K562 (cell line): ENCODE data around the gene STK11. TPM values are rescaled to one million over a fixed set of nuclear protein-coding genes. Genes with fewer than 3 reads are reported as not detected.
A peak's percentile ranks its signal among the peaks of the same experiment; 100 is the strongest.

ENCODE experiments used
- BRF1 ChIP-seq: IDR thresholded peaks from 3 replicates; pipeline ENCODE4 v1.6.1; 2011; ENCODE audit warnings: borderline replicate concordance, mild to moderate bottlenecking; ENCODE audit not compliant: insufficient read length; ENCODE audit errors: extremely low read depth
- CEBPZ ChIP-seq: fragments of 150-350 bp; IDR thresholded peaks from 2 replicates; pipeline ENCODE4 v1.6.1; 2014; ENCODE audit warnings: low read depth, mild to moderate bottlenecking, low read length, borderline replicate concordance
- CREBBP ChIP-seq: IDR thresholded peaks from one replicate; pipeline ENCODE4 v1.6.1; 2012; ENCODE audit warnings: low read depth, mild to moderate bottlenecking, control low read depth, inconsistent platforms, low read length
- HCFC1 ChIP-seq: IDR thresholded peaks from 2 replicates; pipeline ENCODE4 v1.6.1; 2012; ENCODE audit warnings: low read depth, low read length, improper control_type of control experiment
- HMG20A ChIP-seq: fragments of 450-650 bp; formaldehyde crosslinking; conservative IDR thresholded peaks from 2 replicates; pipeline ENCODE4 v1.4.0; 2020; ENCODE audit warnings: mild to moderate bottlenecking, mixed read lengths
- KAT2B ChIP-seq: IDR thresholded peaks from one replicate; pipeline ENCODE4 v1.6.1; 2012; ENCODE audit warnings: low read depth, mild to moderate bottlenecking, control low read depth, inconsistent platforms, low read length, moderate library complexity
- MTF1 ChIP-seq: fragments of 250-450 bp; sonication (Bioruptor Pico); IDR thresholded peaks from 2 replicates; pipeline ENCODE4 v1.9.0; 2021; ENCODE audit warnings: moderate library complexity, mild to moderate bottlenecking, inconsistent platforms, borderline replicate concordance
- NR1H2 ChIP-seq: sonication (generic); formaldehyde crosslinking; IDR thresholded peaks from 2 replicates; pipeline ENCODE4 v1.4.0; 2020; ENCODE audit warnings: mild to moderate bottlenecking, missing genetic modification reagents
- RREB1 ChIP-seq: fragments of 250-450 bp; sonication (Bioruptor Pico); IDR thresholded peaks from 2 replicates; pipeline ENCODE4 v1.4.0; 2020
- SMARCB1 ChIP-seq: IDR thresholded peaks from 2 replicates; pipeline ENCODE4 v1.6.1; 2011; ENCODE audit warnings: improper control_type of control experiment, low read depth; ENCODE audit not compliant: insufficient read length
- SMARCC2 ChIP-seq: fragments of 450-650 bp; IDR thresholded peaks from 2 replicates; pipeline ENCODE4 v1.6.1; 2017; ENCODE audit warnings: antibody characterized with exemption, moderate library complexity, mild to moderate bottlenecking, low read depth
- SOX6 ChIP-seq: fragments of 450-650 bp; IDR thresholded peaks from 2 replicates; pipeline ENCODE4 v1.6.1; 2014; ENCODE audit warnings: mild to moderate bottlenecking
- ZFP30 ChIP-seq: fragments of 250-450 bp; sonication (Bioruptor Pico); IDR thresholded peaks from 2 replicates; pipeline ENCODE4 v1.8.0; 2022; ENCODE audit warnings: moderate library complexity, mild to moderate bottlenecking, inconsistent platforms, borderline replicate concordance
- ZNF347 ChIP-seq: fragments of 450-650 bp; formaldehyde crosslinking; IDR thresholded peaks from 2 replicates; pipeline ENCODE4 v1.4.0; 2020; ENCODE audit warnings: low read depth, mild to moderate bottlenecking, moderate library complexity
- ZNF445 ChIP-seq: fragments of 250-450 bp; sonication (Bioruptor Pico); IDR thresholded peaks from 2 replicates; pipeline ENCODE4 v1.4.0; 2020; ENCODE audit warnings: low read depth, mild to moderate bottlenecking, moderate library complexity
- polyA plus RNA-seq, 8 experiments: library from polyadenylated mRNA; depleted of rRNA in 4 of 8; stranded (reverse) in 5 of 8; unstranded in 3 of 8; fragments of >200 nt; fragmentation: Nextera tagmentation in 2 of 8; fragmentation: Illumina TruSeq in 1 of 8; extraction: Ambion mirVana in 2 of 8; extraction: Trizol in 1 of 8; gene quantifications; 2 replicates each; pipeline versions ENCODE4 v1.2.1 to v1.2.3, GENCODE V29; 2011 to 2014; ENCODE audit warnings: inconsistent platforms in 1 of 8, missing spikeins in 1 of 8
- total RNA-seq, 7 experiments: library from RNA; depleted of rRNA in 6 of 7; stranded (reverse); fragments of >200 nt in 6 of 7; fragmentation: Illumina TruSeq in 2 of 7; extraction: Trizol in 2 of 7; gene quantifications; 2 replicates each; pipeline versions ENCODE4 v1.2.1 to v1.2.3, GENCODE V29; 2011 to 2021; ENCODE audit warnings: low replicate concordance in 1 of 7
- TF ChIP-seq, protein P1 (sequence below): fragments of 250-450 bp; sonication (Bioruptor Pico); IDR thresholded peaks from 2 replicates; pipeline ENCODE4 v1.4.0; 2020
- TF ChIP-seq, protein P2 (sequence below): fragments of 250-450 bp; sonication (Bioruptor Pico); IDR thresholded peaks from 2 replicates; pipeline ENCODE4 v1.8.0; 2021; ENCODE audit warnings: moderate library complexity, mild to moderate bottlenecking, inconsistent platforms

Gene STK11
- total and polyA plus RNA-seq, 9 of the 15 experiments (the other 6 are each of a cell fraction or from before 2014, with no cell fraction given), result 0.15 to 96.5 (median 31.7) TPM

DNA sequence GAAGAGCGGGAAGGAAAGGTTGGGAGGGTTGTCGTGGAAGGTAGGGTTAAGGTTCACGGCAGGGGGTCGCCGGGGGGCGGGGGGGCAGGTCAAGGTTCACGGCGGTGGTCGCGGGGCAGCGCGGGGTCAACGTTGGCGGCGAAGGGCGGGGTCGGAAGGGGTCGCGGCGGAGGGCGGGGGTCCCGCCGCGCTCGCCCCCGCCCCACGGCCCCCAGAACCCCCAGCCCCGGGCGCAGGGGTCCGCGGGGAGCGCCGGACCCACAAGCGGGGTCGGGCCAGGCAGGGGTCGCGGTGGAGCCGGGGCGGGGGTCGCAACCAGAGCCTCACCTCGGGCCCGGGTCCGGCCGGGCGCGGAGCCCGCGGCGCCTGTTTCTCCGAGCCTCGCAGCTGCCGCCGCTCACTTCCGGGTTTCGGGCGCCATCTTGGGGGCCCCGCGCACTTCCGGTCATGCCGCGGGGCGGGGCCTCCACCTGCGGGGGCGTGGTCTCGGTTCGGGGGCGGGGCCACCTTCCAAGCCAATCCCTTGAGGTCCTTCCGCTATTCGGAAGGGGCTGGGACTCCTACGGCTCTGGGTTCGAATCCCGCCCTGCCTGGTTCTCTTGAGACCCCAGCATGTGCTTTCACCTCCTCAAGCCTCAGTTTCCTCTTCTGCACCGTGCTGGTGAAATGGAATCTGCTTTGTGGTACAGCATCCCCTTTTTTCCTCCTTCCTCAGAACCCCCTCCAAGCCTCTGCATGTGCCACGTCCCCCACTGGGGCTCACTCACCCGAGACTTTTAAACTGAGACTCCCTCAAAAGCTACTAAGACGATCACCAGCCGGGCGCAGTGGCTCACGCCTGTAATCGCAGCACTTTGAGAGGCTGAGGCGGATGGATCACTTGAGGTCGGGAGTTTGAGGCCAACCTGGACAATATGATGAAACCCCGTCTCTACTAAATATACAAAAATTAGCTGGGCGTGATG lies 31.5 kb upstream of the STK11 start, which contains the start of gene SBNO2 (continued):
- TF ChIP-seq, protein P1, sequence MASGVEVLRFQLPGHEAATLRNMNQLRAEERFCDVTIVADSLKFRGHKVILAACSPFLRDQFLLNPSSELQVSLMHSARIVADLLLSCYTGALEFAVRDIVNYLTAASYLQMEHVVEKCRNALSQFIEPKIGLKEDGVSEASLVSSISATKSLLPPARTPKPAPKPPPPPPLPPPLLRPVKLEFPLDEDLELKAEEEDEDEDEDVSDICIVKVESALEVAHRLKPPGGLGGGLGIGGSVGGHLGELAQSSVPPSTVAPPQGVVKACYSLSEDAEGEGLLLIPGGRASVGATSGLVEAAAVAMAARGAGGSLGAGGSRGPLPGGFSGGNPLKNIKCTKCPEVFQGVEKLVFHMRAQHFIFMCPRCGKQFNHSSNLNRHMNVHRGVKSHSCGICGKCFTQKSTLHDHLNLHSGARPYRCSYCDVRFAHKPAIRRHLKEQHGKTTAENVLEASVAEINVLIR (CRISPR knock-in tag), result no peak
- TF ChIP-seq NR1H2 (CRISPR knock-in tag) (no peak), KAT2B (no peak), CREBBP (no peak), ZNF445 (CRISPR knock-in tag) (no peak), CEBPZ (no peak), HMG20A (CRISPR knock-in tag) (no peak), ZNF347 (CRISPR knock-in tag) (no peak), RREB1 (CRISPR knock-in tag) (no peak), SMARCC2 (no peak), MTF1 (CRISPR knock-in tag) (no peak), SMARCB1 (no peak), BRF1 (no peak), HCFC1 (peak; percentile 61), ZFP30 (CRISPR knock-in tag) (no peak), SOX6 (no peak)
- TF ChIP-seq, protein P2, sequence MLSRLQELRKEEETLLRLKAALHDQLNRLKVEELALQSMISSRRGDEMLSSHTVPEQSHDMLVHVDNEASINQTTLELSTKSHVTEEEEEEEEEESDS (CRISPR knock-in tag), result no peak
